GM21528 (cell line): ENCODE results near the gene ANKK1.

ENCODE experiments used
- ATAC-seq: cut with Tn5 transposase; IDR thresholded peaks from one replicate; pipeline ENCODE4 v1.9.1; 2021; ENCODE audit warnings: mild to moderate bottlenecking, moderate library complexity; ENCODE audit not compliant: unreplicated experiment, low FRiP score

The ANKK1 gene

DNA sequence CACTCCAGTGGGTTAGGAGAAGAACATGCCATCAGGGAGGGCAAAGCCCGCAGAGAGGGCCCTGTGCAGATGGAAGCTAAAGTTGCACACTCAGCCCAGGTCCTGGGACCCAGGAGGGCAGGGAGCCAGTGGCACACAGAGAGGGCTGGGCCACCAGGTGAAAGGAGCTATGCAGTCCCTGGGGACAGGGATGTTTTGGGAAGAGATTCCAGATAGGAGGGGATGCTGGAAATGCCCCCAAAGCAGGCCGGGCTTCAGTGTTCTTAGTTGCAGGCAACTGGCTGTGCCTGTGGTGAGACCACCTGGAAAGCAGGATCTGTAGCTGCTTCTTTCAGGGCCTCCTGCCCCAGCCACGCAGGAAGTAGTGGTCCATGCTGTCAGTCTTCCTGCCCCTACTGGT is 19.6 kb downstream of the ANKK1 start:
- no peak for ATAC-seq

DNA sequence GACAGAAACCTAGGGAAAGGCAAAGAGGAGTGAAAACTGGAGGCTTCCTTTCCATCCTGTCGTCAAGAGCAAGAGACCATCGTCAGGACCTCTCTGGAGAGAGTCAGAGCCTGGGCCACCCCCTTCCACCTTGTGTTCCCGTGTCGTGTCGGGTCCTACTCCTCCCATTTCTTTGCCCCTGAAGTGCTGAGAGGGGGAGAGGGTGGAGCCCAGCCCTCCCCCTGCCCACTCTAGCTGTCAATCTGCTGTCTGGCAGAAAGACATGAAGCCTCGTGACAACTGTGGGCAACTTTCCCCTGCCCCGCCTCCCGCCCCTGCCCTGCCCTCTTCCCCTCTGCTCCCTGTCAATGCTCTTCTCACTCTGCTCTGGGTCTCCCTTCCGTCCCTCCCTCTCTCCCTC is 20.6 kb downstream of the ANKK1 start:
- no peak for ATAC-seq

DNA sequence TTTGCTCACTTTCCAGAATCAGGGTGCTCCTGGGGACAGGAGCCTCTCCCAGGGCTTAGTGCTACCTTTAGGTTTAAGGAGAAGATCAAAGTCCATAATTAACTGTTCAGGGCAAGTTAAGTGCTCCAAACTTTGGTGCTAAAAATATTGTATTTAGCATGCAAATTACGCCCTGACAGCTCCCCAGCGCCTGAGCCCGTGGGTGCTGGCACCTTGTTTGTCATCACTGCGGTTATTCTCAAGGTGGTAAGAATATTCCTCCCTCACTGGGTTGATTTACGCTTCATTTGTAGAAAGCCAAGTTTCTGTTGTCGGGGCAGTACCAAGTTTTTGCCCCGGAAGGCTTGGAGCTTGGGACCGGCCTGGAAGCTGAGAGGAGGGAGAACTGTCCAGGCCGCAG is 21.3 kb downstream of the ANKK1 start:
- ATAC-seq, result no peak

DNA sequence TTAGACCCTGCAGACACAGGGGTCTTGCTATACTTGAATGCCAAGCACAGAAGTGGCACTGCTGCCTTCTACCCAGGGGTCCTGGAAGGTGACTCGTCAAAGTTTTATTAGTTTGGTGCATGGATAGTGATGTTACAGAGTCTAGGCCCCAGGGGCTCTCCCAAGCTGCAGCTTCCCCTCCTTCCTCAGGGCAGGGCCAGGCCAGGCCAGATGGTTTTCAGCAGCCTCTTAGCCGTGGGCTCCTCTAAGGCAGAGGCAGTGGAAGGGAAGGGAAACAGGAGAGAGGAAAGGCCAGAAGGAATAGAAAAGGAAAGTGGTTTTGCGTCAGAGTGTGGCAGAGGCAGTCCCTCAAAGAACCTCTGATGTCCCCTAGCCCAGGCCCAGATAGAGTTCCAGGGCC is 21.9 kb downstream of the ANKK1 start:
- no peak for ATAC-seq

DNA sequence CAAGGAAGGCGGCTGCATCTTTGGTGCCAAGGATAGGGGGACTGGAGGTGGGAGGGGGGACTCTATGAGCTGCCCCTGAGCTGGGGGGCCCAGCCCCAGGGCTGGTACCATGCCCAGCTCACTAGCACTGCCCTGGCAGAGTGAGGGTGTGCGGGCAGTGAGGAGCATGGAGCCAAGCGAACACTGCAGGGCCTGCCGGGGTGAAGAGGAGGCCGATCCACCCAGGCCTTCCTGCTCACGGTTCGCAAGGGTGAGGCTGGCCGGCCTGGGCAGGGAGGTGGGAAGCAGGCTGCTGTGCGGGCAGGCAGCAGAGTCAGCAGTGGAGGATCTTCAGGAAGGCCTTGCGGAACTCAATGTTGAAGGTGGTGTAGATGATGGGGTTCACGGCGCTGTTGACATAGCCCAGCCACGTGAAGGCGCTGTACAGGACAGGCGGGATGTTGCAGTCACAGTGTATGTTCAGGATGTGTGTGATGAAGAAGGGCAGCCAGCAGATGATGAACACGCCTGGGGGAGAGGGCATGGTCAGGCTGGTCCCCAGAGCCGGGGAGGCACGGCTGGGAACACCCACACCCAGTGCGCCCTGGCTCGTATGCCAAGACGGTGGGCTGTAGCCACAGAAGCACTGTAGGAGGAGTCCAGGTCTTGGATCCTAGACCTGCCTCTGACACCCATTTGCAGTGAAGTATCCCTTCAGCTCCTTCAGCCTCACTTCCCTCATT is 23.0 kb downstream of the ANKK1 start:
- ATAC-seq, result no peak

DNA sequence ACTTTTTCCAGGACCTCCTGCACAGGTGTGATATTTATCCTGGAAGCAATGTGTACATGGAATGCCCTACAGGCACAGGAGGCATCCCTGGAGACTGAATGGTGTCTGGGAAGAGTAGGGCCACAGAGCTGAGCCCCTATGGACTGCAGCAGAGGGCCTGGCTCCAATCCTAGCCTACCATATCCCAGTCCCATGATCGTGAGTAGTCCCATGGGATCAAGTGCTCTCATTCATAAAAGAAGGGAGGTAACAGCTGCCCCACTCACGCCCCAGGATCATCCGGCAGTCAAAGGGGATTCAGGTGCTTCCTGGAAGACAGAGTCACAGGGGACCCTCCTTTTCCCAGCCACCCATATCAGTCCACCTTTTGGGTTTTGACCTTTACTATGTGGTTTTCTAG is 24.0 kb downstream of the ANKK1 start:
- ATAC-seq, result no peak

DNA sequence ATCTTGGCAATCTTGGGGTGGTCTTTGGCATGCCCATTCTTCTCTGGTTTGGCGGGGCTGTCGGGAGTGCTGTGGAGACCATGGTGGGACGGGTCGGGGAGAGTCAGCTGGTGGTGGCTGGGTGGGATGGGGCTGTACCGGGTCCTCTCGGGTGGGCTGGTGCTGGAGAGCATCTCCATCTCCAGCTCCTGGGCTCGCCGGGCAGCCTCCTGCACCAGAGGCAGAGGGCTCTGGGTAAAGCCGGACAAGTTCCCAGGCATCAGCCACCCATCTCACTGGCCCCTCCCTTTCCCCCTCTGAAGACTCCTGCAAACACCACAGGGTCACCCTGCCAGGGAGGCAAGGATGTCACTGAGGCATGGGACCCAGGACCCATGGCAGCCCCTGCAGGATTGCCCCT is 25.1 kb downstream of the ANKK1 start:
- ATAC-seq, result no peak

DNA sequence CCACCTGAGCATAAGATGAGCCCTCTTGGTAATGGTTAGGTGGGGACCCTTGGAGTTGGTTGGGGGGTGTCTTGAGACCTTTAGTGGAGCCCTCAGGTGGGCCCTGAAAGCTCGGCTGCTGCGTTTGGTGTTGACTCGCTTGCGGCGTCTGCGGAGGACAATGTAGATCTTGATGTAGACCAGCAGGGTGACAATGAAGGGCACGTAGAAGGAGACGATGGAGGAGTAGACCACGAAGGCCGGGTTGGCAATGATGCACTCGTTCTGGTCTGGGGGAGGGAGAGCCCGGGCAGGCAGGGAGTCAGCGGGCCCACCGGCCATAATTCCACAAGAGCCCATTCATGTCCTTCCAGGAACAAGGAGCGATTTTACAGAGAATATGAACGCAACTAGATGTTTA is 27.8 kb downstream of the ANKK1 start:
- no peak for ATAC-seq

DNA sequence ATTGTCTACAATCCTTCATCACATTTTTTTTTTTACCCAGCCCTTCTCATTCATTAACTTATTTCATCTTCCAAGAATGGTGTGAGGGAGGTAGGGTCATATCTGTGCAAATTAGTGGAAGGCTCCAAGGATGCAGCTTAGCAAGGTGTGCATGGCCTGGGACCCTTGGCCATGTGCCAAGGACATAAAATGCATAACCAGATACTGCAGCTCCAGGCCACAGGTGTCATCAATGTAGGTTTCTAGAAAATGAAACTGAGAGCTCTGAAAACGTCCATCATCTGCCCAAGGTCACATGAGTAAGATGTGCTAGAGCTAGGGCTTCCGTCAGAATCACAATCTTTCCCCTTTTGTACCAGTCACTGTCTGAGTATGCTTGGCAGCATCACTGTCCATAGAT is 29.8 kb downstream of the ANKK1 start:
- no peak for ATAC-seq

DNA sequence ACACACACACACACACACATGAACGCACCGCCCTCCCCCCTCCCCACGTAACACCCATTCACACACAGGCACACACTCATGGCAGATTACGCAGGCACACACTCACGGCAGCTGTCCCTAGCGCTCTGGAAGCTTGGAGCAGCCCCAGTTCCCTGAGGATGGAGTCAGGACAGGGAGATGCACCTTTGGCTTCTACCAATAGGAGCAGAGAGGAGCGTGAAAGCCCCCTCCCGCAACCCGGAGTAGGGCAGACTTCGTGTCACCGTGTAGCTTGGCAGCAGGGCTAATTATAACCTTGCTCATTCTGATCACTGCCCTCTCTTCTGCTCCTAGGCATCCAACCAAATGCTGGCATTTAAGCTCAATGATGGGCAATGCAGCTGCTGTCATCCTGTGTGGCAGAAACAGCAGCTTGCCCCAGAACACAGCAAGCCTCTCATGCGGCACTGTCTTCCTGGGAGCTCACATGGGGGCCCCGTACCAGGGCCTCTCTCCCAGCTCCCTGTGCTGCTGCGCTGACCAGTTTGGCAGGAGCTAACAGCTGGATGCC is 31.9 kb downstream of the ANKK1 start:
- no peak for ATAC-seq

DNA sequence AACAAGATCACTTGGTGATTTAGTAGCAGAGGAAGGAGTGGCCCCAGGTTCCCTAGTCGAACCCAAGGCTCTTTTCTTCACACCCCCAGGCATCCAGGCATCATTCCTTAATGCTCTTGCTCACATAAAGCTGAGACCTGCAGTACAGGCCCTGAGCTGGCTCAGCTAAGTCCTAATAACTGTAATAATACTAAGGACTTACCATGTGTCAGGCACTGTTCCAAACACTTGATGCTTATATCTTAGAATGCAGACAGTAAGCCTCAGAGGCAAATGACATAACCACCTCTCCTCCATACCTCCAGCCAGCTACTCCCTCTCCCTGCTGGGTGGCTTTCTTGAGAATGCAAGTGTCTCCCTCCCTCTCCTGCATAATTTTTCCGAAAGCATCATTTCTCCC is 33.2 kb downstream of the ANKK1 start:
- ATAC-seq, result no peak

DNA sequence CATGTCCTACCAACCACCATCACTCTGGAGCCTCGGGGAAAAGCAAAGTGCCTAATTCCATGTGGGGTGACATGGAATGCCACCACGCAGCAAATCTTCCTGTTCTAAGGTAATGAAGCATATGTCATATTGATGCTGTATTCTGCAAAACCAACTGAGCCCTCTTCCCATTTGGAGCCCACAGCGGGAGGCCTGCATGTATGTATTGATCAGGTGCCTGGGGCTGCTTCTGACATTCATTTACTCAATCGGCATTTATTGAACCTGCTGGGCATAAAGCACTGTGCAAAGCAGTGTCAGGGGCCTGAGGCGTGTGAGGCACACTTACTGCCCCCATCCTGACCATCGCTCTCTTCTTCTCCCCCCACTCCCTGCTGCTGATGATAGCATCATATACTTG is 39.1 kb downstream of the ANKK1 start:
- no peak for ATAC-seq

DNA sequence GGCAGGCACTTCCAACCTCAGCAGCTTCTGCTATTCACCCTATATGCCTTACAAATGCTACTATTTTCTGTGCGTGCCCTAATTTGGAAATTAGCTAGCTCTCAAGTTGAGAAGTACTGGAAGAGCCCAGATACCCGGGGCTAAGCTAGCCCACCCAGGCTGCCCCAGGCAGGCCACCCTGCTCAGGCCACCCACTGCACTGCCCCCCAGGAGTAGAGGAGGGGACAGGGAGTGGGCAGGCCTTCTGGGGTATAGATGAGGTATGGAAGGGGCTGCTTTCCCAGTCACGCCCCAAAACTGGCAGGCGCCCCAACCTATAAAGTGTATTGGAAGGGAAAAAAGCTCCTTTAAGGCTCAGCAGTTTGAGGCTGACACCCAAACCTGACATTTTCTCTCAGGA is 44.2 kb downstream of the ANKK1 start:
- no peak for ATAC-seq

DNA sequence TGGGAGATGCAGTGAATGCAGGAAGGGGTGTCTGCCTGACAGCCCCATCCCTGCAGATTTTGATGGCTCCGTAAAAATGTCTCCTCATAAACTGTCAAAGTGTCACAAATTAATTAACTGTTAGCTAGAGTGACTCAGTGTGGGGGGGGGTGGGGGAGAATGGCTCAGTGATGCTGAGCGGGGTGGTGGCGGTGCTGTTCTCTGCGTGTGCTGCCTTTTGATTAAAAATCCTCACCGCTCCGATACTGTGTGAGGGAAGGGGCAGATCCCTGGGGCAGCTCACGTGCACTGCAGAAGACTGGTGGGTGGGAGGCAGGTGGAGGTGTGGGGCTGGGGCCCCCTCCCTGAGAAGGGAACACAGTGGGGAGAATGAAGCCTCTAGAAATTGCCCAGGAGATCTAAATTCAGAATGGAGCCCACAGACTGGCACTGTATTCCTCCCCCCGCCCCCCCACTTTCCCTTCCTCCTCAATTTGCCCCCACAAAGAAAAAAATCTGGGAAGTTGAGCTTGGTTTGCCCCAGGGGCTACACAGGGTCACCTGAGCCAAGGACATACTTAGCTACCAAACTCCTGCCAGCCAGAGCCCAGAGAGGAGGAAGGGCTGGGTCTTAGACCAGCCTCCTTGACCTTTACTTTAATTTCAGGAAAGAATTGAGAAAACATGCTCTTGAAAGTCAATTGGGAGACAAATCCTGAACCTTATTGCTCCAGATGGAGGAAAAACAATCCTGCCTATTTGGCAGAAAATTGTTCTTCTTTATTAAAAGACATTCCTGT is 47.8 kb downstream of the ANKK1 start:
- ATAC-seq, result no peak

DNA sequence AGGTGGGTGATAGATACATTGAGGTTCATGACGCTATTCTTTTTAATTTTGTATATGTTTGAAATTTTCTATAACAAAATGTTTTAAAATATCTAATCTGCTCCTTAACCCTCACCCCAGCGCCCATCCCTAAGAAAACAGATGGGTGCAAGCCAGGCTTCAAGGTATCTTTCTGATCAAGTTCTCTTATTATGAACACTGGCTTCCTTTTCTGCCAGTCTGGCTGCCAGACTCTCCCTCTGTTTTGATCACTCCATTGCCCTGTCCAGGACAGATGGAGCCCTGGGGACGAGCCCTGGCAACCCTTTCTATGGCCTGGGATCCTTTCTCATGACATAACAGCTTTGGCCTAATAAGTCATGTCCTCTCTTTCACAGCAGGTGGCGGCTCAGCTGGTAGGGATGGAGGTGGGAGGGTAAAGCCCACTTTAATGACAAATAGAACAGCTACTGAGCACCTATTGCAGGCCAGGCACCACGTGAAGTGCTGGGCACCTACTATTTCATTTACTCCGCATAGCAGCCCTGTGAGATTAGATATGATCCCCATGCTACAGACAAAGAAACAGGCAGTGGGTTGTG is 49.2 kb downstream of the ANKK1 start:
- no peak for ATAC-seq

DNA sequence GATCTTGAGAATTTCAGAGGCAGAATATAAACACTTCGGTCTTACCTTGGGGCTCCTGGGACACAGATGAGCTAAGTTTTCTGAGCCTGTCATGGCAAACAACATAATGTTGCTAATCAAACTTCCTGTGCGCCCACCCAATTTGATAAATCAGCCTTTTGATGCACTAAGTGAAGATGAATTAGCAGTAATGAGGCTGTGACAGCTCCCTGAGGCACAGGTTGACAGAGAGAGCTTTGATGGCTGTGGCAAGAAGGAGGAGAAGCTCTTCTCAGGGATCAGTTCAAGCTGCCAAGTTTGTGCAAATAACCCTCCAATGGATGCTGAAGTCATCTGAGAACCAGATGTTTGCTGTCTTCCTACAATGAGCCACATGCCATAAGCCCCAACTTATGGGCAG is 53.2 kb downstream of the ANKK1 start:
- no peak for ATAC-seq

DNA sequence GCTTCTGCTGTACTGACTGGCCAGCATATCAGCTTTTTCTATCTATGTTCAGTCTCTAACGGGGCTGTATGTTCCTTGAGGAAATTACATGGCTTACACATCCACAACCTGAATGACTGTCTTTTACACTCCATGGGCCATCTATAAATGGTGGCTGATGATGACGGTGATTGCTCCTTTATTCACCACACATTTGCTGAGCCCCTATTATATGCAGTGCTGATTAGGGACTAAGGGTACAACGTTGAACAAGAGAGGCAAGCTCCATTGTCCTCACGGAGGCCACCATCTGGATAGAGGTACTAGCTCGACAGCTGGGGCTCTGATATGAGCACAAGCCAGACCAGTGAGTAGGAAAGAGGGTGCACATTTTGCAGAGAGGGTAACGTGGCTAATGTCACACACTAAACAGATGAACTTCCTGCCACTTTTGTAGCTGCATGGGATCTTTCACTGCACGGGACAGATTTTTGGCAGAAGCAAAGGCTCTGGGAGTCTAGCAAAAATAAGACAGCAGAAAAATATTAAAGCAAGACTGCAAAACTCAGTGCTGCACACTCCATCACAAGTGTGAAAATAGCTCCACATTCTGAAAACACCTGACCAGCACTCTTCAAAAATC is 57.0 kb downstream of the ANKK1 start:
- no peak for ATAC-seq

DNA sequence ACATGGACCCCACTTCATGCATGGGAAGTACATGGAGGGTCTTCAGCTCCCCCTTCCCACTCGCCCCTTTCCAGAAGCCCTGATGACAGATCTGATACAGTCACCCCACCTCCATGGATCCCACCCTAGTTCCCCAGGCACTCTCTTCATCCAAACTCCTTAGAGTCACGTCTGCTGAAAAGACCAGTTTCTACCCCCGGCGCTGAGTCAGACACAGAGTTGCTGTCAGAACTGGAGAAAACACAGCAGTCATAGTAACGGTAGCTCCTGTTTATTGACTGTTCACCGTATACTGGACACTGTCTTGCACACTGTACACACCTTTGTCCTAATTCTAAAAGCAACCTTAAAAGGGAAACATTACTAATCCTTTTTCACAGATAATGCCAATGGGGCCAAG is 58.5 kb downstream of the ANKK1 start:
- ATAC-seq, result no peak

DNA sequence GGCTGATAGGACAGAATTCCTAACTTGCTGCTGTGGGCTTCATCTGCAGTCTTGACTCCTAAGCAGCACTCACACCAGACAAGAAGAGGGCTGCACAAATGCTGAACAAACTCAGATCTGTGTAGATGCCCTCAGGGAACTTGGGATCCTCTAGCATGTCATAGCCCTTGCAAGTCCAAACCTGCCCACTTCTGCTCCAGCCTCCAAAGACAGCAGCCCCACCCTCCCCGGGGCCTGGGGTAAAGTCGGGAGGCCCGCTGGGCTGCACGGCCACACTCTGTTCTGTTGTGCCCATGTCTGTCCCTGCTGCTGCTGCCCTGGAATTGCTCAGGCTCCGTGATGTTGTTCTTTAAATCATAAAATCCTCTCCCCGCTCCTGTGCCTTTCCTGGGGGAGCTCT is 59.4 kb downstream of the ANKK1 start:
- ATAC-seq, result no peak

DNA sequence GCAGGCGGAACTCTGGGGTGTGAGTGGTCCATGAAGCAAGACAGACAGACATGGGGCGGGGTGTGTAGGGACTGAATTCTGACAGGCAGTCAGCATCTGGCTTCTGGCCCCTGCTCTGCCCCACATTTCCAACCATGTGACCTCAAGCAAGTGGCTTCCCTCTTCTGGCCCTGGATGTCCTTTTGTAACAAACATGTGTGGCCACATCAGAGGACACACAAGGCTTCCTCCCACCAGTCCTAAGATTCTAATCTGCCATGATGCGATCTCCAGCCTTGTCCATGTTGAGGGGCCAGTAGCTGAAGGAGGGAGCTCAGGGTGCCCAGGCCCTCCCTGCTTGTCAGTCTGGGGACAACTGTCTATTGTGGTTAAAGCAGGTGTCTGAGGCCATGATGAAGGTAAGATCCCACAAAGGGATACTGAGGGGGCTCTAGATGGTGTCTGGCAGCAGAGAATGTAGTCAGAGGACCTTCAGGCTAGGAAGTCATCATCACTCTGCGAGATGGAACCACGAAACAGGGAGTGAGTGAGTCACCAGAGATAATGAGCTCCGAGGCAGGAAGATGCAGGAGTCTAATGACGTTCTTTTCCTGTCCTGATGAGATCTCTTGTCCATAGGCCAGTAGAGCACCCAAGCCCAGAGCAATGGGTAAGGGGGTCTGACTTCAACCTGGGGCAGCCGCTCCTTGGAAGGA is 60.2 kb downstream of the ANKK1 start:
- no peak for ATAC-seq

DNA sequence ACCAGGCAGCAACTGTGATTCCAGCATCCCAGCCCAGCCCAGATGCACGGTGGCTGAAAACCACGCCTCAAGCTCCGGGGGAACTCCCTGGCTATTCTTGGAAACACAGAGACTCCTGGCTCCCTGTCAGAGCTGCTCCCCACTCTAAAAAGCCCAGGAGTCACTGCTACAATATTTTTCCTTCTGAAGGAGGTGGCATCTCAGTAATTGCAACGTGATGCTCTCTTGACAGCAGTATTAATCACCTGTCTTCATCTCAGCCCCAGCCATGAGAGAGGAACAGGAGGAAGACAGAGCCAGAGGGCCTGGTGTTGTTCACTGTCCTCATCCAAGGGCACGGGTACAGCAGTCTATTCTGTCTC is 60.7 kb downstream of the ANKK1 start:
- ATAC-seq, result no peak
